ENCODE measurements around the gene SRPRA.

DNA sequence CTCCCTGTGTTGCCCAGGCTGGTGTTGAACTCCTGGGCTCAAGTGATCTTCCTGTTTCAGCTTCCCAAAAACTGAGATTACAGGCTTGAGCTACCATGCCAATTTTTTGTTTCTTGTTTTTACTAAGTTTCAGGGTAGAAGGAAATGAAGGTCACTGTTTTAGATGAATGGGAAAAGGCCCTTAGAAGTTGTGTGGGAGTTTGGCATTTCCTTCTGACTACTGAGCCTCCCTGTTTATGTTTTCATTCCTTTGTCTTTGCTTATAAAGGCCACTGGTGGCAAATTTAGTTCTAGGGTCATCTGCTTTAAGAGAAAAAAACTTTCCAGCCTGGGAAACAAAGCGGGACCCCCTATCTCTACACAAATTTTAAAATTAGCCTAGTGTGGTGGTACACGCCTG lies 22.1 kb downstream of the SRPRA start:
- TF ChIP-seq, protein P1, sequence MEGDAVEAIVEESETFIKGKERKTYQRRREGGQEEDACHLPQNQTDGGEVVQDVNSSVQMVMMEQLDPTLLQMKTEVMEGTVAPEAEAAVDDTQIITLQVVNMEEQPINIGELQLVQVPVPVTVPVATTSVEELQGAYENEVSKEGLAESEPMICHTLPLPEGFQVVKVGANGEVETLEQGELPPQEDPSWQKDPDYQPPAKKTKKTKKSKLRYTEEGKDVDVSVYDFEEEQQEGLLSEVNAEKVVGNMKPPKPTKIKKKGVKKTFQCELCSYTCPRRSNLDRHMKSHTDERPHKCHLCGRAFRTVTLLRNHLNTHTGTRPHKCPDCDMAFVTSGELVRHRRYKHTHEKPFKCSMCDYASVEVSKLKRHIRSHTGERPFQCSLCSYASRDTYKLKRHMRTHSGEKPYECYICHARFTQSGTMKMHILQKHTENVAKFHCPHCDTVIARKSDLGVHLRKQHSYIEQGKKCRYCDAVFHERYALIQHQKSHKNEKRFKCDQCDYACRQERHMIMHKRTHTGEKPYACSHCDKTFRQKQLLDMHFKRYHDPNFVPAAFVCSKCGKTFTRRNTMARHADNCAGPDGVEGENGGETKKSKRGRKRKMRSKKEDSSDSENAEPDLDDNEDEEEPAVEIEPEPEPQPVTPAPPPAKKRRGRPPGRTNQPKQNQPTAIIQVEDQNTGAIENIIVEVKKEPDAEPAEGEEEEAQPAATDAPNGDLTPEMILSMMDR (IDR thresholded peaks at IDR 0.05), result no peak
- no peak for TF ChIP-seq EZH2 (IDR thresholded peaks at IDR 0.05)

Data from neural progenitor cell (in vitro differentiated cells).